ENCODE data around the gene DNAI4. TPM values are rescaled to one million over a fixed set of nuclear protein-coding genes. Genes with fewer than 3 reads are reported as not detected.
"Not testable (repeated sequence)": the region's sequence is repeated elsewhere in the genome, so short reads cannot be mapped to it uniquely, and the experiment has no call there.

DNAI4 gene
- total RNA-seq, 2 donors from 2014 or later, result 1.8 to 3.1 TPM

GRCh38 chr1:66920543-66920942, 4.1 kb downstream of the DNAI4 start:
- H3K36me3 Mint-ChIP-seq (ENCODE audit: insufficient read depth in 2 of 2), result peaks cover 2 to 12% of the 10 kb centered on the region in 2 donors
- ATAC-seq (replicated peaks in 1 of 2), result no peak
- no peaks in the 10 kb centered on the region for H3K27me3 Mint-ChIP-seq (ENCODE audit: low read depth)
- no peak overlapping the region for H3K27ac Mint-ChIP-seq
- H3K4me1 Mint-ChIP-seq (ENCODE audit: low read depth), result peaks cover 16% of the 10 kb centered on the region
- no peak overlapping the region for H3K4me3 Mint-ChIP-seq
- H3K9me3 Mint-ChIP-seq, result peaks cover 0 to 1% of the 10 kb centered on the region in 2 donors
- no peak for DNase-seq

- H3K27ac Mint-ChIP-seq, result no peak overlapping the region
- DNase-seq (no peak), ATAC-seq (replicated peaks in 1 of 2) (no peak)
- no peak overlapping the region for H3K4me3 Mint-ChIP-seq
- peaks cover 15% of the 10 kb centered on the region for H3K4me1 Mint-ChIP-seq (ENCODE audit: low read depth)
- no peaks in the 10 kb centered on the region for H3K27me3 Mint-ChIP-seq (ENCODE audit: low read depth)
- peaks cover 2 to 12% of the 10 kb centered on the region in 2 donors for H3K36me3 Mint-ChIP-seq (ENCODE audit: insufficient read depth in 2 of 2)
- peaks cover 0 to 1% of the 10 kb centered on the region in 2 donors for H3K9me3 Mint-ChIP-seq
Observed at GRCh38 chr1:66919828-66920227, 4.8 kb downstream of the DNAI4 start.

GRCh38 chr1:66919063-66919462, 5.6 kb downstream of the DNAI4 start:
- no peak overlapping the region for H3K27ac Mint-ChIP-seq
- ATAC-seq (replicated peaks in 1 of 2), result no peak

GRCh38 chr1:66917476-66917875, 7.2 kb downstream of the DNAI4 start:
- ATAC-seq (replicated peaks in 1 of 2), result no peak
- Mint-ChIP-seq H3K4me3 (no peak overlapping the region), H3K36me3 (ENCODE audit: insufficient read depth in 2 of 2) (peaks cover 0 to 12% of the 10 kb centered on the region in 2 donors), H3K27ac (no peak overlapping the region), H3K9me3 (peaks cover 0 to 1% of the 10 kb centered on the region in 2 donors), H3K4me1 (ENCODE audit: low read depth) (peaks cover 5% of the 10 kb centered on the region), H3K27me3 (ENCODE audit: low read depth) (no peaks in the 10 kb centered on the region)
- DNase-seq, result no peak

More at GRCh38 chr1:66919063-66919462, 5.6 kb downstream of the DNAI4 start:
- peaks cover 0 to 1% of the 10 kb centered on the region in 2 donors for H3K9me3 Mint-ChIP-seq
- no peak overlapping the region for H3K4me3 Mint-ChIP-seq
- no peak for DNase-seq
- H3K27me3 Mint-ChIP-seq (ENCODE audit: low read depth), result no peaks in the 10 kb centered on the region
- peaks cover 15% of the 10 kb centered on the region for H3K4me1 Mint-ChIP-seq (ENCODE audit: low read depth)
- H3K36me3 Mint-ChIP-seq (ENCODE audit: insufficient read depth in 2 of 2), result peaks cover 2 to 12% of the 10 kb centered on the region in 2 donors

GRCh38 chr1:66916320-66916719, 8.3 kb downstream of the DNAI4 start:
- Mint-ChIP-seq H3K4me1 (ENCODE audit: low read depth) (no peaks in the 10 kb centered on the region), H3K9me3 (peaks cover 0 to 1% of the 10 kb centered on the region in 2 donors), H3K4me3 (no peak overlapping the region), H3K27me3 (ENCODE audit: low read depth) (no peaks in the 10 kb centered on the region), H3K36me3 (ENCODE audit: insufficient read depth in 2 of 2) (peaks cover 0 to 12% of the 10 kb centered on the region in 2 donors), H3K27ac (no peak overlapping the region)
- ATAC-seq (replicated peaks in 1 of 2), result no peak
- DNase-seq, result no peak

- not testable (repeated sequence) for H3K4me3 Mint-ChIP-seq
Observed at GRCh38 chr1:66915203-66915602, 9.5 kb downstream of the DNAI4 start.

GRCh38 chr1:66893712-66894111, 30.9 kb downstream of the DNAI4 start:
- Mint-ChIP-seq H3K27me3 (ENCODE audit: low read depth) (no peaks in the 10 kb centered on the region), H3K27ac (no peak overlapping the region), H3K4me1 (ENCODE audit: low read depth) (no peaks in the 10 kb centered on the region), H3K4me3 (no peak overlapping the region), H3K36me3 (ENCODE audit: insufficient read depth in 2 of 2) (no peaks in the 10 kb centered on the region), H3K9me3 (no peaks in the 10 kb centered on the region)
- ATAC-seq (replicated peaks in 1 of 2) (peak in 1 of 2 donors; percentile 19), DNase-seq (no peak)

More at GRCh38 chr1:66915203-66915602, 9.5 kb downstream of the DNAI4 start:
- peaks cover 0 to 12% of the 10 kb centered on the region in 2 donors for H3K36me3 Mint-ChIP-seq (ENCODE audit: insufficient read depth in 2 of 2)
- DNase-seq; H3K9me3 Mint-ChIP-seq; H3K27me3 Mint-ChIP-seq (ENCODE audit: low read depth); H3K27ac Mint-ChIP-seq; H3K4me1 Mint-ChIP-seq (ENCODE audit: low read depth); ATAC-seq (replicated peaks in 1 of 2): not testable (repeated sequence)

GRCh38 chr1:66890621-66891020, 34.0 kb downstream of the DNAI4 start:
- no peak overlapping the region for H3K27ac Mint-ChIP-seq
- no peaks in the 10 kb centered on the region for H3K27me3 Mint-ChIP-seq (ENCODE audit: low read depth)
- H3K4me3 Mint-ChIP-seq, result no peak overlapping the region
- no peak for ATAC-seq (replicated peaks in 1 of 2)
- DNase-seq, result no peak
- H3K36me3 Mint-ChIP-seq (ENCODE audit: insufficient read depth in 2 of 2), result no peaks in the 10 kb centered on the region
- H3K9me3 Mint-ChIP-seq, result no peaks in the 10 kb centered on the region
- no peaks in the 10 kb centered on the region for H3K4me1 Mint-ChIP-seq (ENCODE audit: low read depth)

- Mint-ChIP-seq H3K4me3 (no peak overlapping the region), H3K27ac (no peak overlapping the region), H3K4me1 (ENCODE audit: low read depth) (no peaks in the 10 kb centered on the region), H3K36me3 (ENCODE audit: insufficient read depth in 2 of 2) (no peaks in the 10 kb centered on the region), H3K9me3 (no peaks in the 10 kb centered on the region), H3K27me3 (ENCODE audit: low read depth) (no peaks in the 10 kb centered on the region)
- no peak for DNase-seq
- no peak for ATAC-seq (replicated peaks in 1 of 2)
Observed at GRCh38 chr1:66889030-66889429, 35.6 kb downstream of the DNAI4 start.

- H3K9me3 Mint-ChIP-seq, result peaks cover 0 to 4% of the 10 kb centered on the region in 2 donors
- no peaks in the 10 kb centered on the region for H3K4me1 Mint-ChIP-seq (ENCODE audit: low read depth)
- peaks cover 0 to 2% of the 10 kb centered on the region in 2 donors for H3K36me3 Mint-ChIP-seq (ENCODE audit: insufficient read depth in 2 of 2)
- no peak for ATAC-seq (replicated peaks in 1 of 2)
- no peak overlapping the region for H3K27ac Mint-ChIP-seq
- no peaks in the 10 kb centered on the region for H3K27me3 Mint-ChIP-seq (ENCODE audit: low read depth)
- DNase-seq, result no peak
- no peak overlapping the region for H3K4me3 Mint-ChIP-seq
Observed at GRCh38 chr1:66876664-66877063, 48.0 kb downstream of the DNAI4 start.

GRCh38 chr1:66873111-66873510, 51.5 kb downstream of the DNAI4 start:
- ATAC-seq (replicated peaks in 1 of 2) (no peak), DNase-seq (no peak)
- no peak overlapping the region for H3K4me3 Mint-ChIP-seq

GRCh38 chr1:66872024-66872423, 52.6 kb downstream of the DNAI4 start:
- not testable (repeated sequence) for H3K4me1 Mint-ChIP-seq (ENCODE audit: low read depth); H3K27me3 Mint-ChIP-seq (ENCODE audit: low read depth); H3K27ac Mint-ChIP-seq; H3K4me3 Mint-ChIP-seq; ATAC-seq (replicated peaks in 1 of 2); H3K36me3 Mint-ChIP-seq (ENCODE audit: insufficient read depth in 2 of 2); H3K9me3 Mint-ChIP-seq; DNase-seq

More at GRCh38 chr1:66873111-66873510, 51.5 kb downstream of the DNAI4 start:
- Mint-ChIP-seq H3K27ac (no peak overlapping the region), H3K9me3 (no peaks in the 10 kb centered on the region), H3K36me3 (ENCODE audit: insufficient read depth in 2 of 2) (no peaks in the 10 kb centered on the region), H3K27me3 (ENCODE audit: low read depth) (no peaks in the 10 kb centered on the region), H3K4me1 (ENCODE audit: low read depth) (no peaks in the 10 kb centered on the region)

- Mint-ChIP-seq H3K36me3 (ENCODE audit: insufficient read depth in 2 of 2) (no peaks in the 10 kb centered on the region), H3K4me1 (ENCODE audit: low read depth) (no peaks in the 10 kb centered on the region), H3K9me3 (no peaks in the 10 kb centered on the region), H3K4me3 (no peak overlapping the region), H3K27ac (peak overlapping the region; percentile 87), H3K27me3 (ENCODE audit: low read depth) (no peaks in the 10 kb centered on the region)
- ATAC-seq (replicated peaks in 1 of 2), result no peak
- DNase-seq, result no peak
Observed at GRCh38 chr1:66867501-66867900, 57.2 kb downstream of the DNAI4 start.

GRCh38 chr1:66860529-66860928, 64.1 kb downstream of the DNAI4 start:
- DNase-seq, result no peak
- H3K4me1 Mint-ChIP-seq (ENCODE audit: low read depth), result no peaks in the 10 kb centered on the region
- no peaks in the 10 kb centered on the region for H3K36me3 Mint-ChIP-seq (ENCODE audit: insufficient read depth in 2 of 2)
- no peak overlapping the region for H3K4me3 Mint-ChIP-seq
- no peak for ATAC-seq (replicated peaks in 1 of 2)
- H3K27me3 Mint-ChIP-seq (ENCODE audit: low read depth), result no peaks in the 10 kb centered on the region
- H3K9me3 Mint-ChIP-seq, result no peaks in the 10 kb centered on the region
- no peak overlapping the region for H3K27ac Mint-ChIP-seq
